IMR-90 (cell line): Measurements from ENCODE around the gene KCTD13. TPM values are rescaled to one million over a fixed set of nuclear protein-coding genes. Genes with fewer than 3 reads are reported as not detected.

Experiments
- polyA plus RNA-seq, 3 experiments: library from polyadenylated mRNA; depleted of rRNA; stranded (reverse); fragments of >200 nt; gene quantifications; 2 replicates each; pipeline ENCODE4 v1.2.3, GENCODE V29; 2012; ENCODE audit warnings: low replicate concordance in 1 of 3
- total RNA-seq: library from RNA; depleted of rRNA; stranded (reverse); fragments of >200 nt; gene quantifications from 2 replicates; pipeline ENCODE4 v1.2.3, GENCODE V29; 2012; rRNA removed

KCTD13 gene
- total and polyA plus RNA-seq, 2 of the 4 experiments (the other 2 are of a cell fraction), result 4.1 to 20.7 TPM

Other genes starting within 250 kb of the KCTD13 start
- gene QPRT, start 247.0 kb downstream of the KCTD13 start, total RNA-seq, result 3.4 and 3.6 TPM in 2 replicates
- gene QPRT, start 247.0 kb downstream of the KCTD13 start, polyA plus RNA-seq (2012; rRNA removed), result 6.3 and 6.8 TPM in 2 replicates
- gene C16orf54, start 180.2 kb downstream of the KCTD13 start, total RNA-seq, result not detected in 2 replicates
- gene C16orf54, start 180.2 kb downstream of the KCTD13 start, polyA plus RNA-seq (2012; rRNA removed), result not detected in 2 replicates
- not detected in 2 replicates for gene ZG16, start 148.0 kb downstream of the KCTD13 start, total RNA-seq
- not detected in 2 replicates for gene ZG16, start 148.0 kb downstream of the KCTD13 start, polyA plus RNA-seq (2012; rRNA removed)
- 40.8 and 43.0 TPM in 2 replicates for gene KIF22, start 135.5 kb downstream of the KCTD13 start, total RNA-seq
- gene KIF22, start 135.5 kb downstream of the KCTD13 start, polyA plus RNA-seq (2012; rRNA removed), result 65.1 and 66.0 TPM in 2 replicates
- 113 and 127 TPM in 2 replicates for gene MAZ, start 119.7 kb downstream of the KCTD13 start, total RNA-seq
- 124 and 138 TPM in 2 replicates for gene MAZ, start 119.7 kb downstream of the KCTD13 start, polyA plus RNA-seq (2012; rRNA removed)
- 0.90 and 1.4 TPM in 2 replicates for gene PRRT2, start 114.0 kb downstream of the KCTD13 start, total RNA-seq
- 10.5 and 10.7 TPM in 2 replicates for gene PRRT2, start 114.0 kb downstream of the KCTD13 start, polyA plus RNA-seq (2012; rRNA removed)
- 10.6 and 15.3 TPM in 2 replicates for gene PAGR1, start 110.1 kb downstream of the KCTD13 start, total RNA-seq
- 22.1 and 26.4 TPM in 2 replicates for gene PAGR1, start 110.1 kb downstream of the KCTD13 start, polyA plus RNA-seq (2012; rRNA removed)
- gene MVP, start 105.8 kb downstream of the KCTD13 start, total RNA-seq, result 221 and 319 TPM in 2 replicates
- 204 and 231 TPM in 2 replicates for gene MVP, start 105.8 kb downstream of the KCTD13 start, polyA plus RNA-seq (2012; rRNA removed)
- 47.1 and 48.3 TPM in 2 replicates for gene CDIPT, start 63.0 kb downstream of the KCTD13 start, total RNA-seq
- gene CDIPT, start 63.0 kb downstream of the KCTD13 start, polyA plus RNA-seq (2012; rRNA removed), result 100 and 111 TPM in 2 replicates
- 0.72 and 0.83 TPM in 2 replicates for gene SEZ6L2, start 26.7 kb downstream of the KCTD13 start, total RNA-seq
- 10.0 and 10.5 TPM in 2 replicates for gene SEZ6L2, start 26.7 kb downstream of the KCTD13 start, polyA plus RNA-seq (2012; rRNA removed)
- 4.1 and 4.2 TPM in 2 replicates for gene ASPHD1, start 25.7 kb downstream of the KCTD13 start, total RNA-seq
- gene ASPHD1, start 25.7 kb downstream of the KCTD13 start, polyA plus RNA-seq (2012; rRNA removed), result 14.5 and 15.7 TPM in 2 replicates
- 44.2 and 47.0 TPM in 2 replicates for gene TMEM219, start 35.9 kb upstream of the KCTD13 start, total RNA-seq
- 94.3 and 95.3 TPM in 2 replicates for gene TMEM219, start 35.9 kb upstream of the KCTD13 start, polyA plus RNA-seq (2012; rRNA removed)
- gene TAOK2, start 47.6 kb upstream of the KCTD13 start, total RNA-seq, result 31.7 and 32.8 TPM in 2 replicates
- 23.0 and 26.4 TPM in 2 replicates for gene TAOK2, start 47.6 kb upstream of the KCTD13 start, polyA plus RNA-seq (2012; rRNA removed)
- gene HIRIP3, start 69.4 kb upstream of the KCTD13 start, total RNA-seq, result 5.0 and 5.8 TPM in 2 replicates
- gene HIRIP3, start 69.4 kb upstream of the KCTD13 start, polyA plus RNA-seq (2012; rRNA removed), result 10.5 and 13.7 TPM in 2 replicates
- 42.1 and 42.8 TPM in 2 replicates for gene INO80E, start 70.0 kb upstream of the KCTD13 start, total RNA-seq
- gene INO80E, start 70.0 kb upstream of the KCTD13 start, polyA plus RNA-seq (2012; rRNA removed), result 40.9 and 46.5 TPM in 2 replicates
- under 0.01 TPM in 1 of 2 replicates, not detected in the other for gene DOC2A, start 84.8 kb upstream of the KCTD13 start, total RNA-seq
- 0.48 and 0.50 TPM in 2 replicates for gene DOC2A, start 84.8 kb upstream of the KCTD13 start, polyA plus RNA-seq (2012; rRNA removed)
- gene C16orf92, start 97.0 kb upstream of the KCTD13 start, total RNA-seq, result not detected in 2 replicates
- gene C16orf92, start 97.0 kb upstream of the KCTD13 start, polyA plus RNA-seq (2012; rRNA removed), result not detected in 2 replicates
- not detected in 2 replicates for gene TLCD3B, start 105.0 kb upstream of the KCTD13 start, total RNA-seq
- gene TLCD3B, start 105.0 kb upstream of the KCTD13 start, polyA plus RNA-seq (2012; rRNA removed), result 0.14 and 0.19 TPM in 2 replicates
- 1,576 and 1,697 TPM in 2 replicates for gene ALDOA, start 139.5 kb upstream of the KCTD13 start, total RNA-seq
- 1,990 and 2,139 TPM in 2 replicates for gene ALDOA, start 139.5 kb upstream of the KCTD13 start, polyA plus RNA-seq (2012; rRNA removed)
- 209 and 222 TPM in 2 replicates for gene PPP4C, start 149.8 kb upstream of the KCTD13 start, total RNA-seq
- gene PPP4C, start 149.8 kb upstream of the KCTD13 start, polyA plus RNA-seq (2012; rRNA removed), result 200 and 202 TPM in 2 replicates
- not detected in 2 replicates for gene TBX6, start 165.7 kb upstream of the KCTD13 start, total RNA-seq
- gene TBX6, start 165.7 kb upstream of the KCTD13 start, polyA plus RNA-seq (2012; rRNA removed), result 0.06 and 0.10 TPM in 2 replicates
- gene YPEL3, start 170.0 kb upstream of the KCTD13 start, total RNA-seq, result 1.1 and 3.1 TPM in 2 replicates
- gene YPEL3, start 170.0 kb upstream of the KCTD13 start, polyA plus RNA-seq (2012; rRNA removed), result 25.6 and 33.3 TPM in 2 replicates
- under 0.01 and 0.28 TPM in 2 replicates for gene GDPD3, start 187.3 kb upstream of the KCTD13 start, total RNA-seq
- gene GDPD3, start 187.3 kb upstream of the KCTD13 start, polyA plus RNA-seq (2012; rRNA removed), result 2.8 and 19.5 TPM in 2 replicates
- gene MAPK3, start 197.0 kb upstream of the KCTD13 start, total RNA-seq, result 22.5 and 30.8 TPM in 2 replicates
- gene MAPK3, start 197.0 kb upstream of the KCTD13 start, polyA plus RNA-seq (2012; rRNA removed), result 137 and 150 TPM in 2 replicates